GM19395 (cell line): Measurements from ENCODE around the gene USP24.

Experiments used
- ATAC-seq: cut with Tn5 transposase; IDR thresholded peaks from one replicate; pipeline ENCODE4 v1.9.1; 2021; ENCODE audit warnings: mild to moderate bottlenecking, moderate library complexity; ENCODE audit not compliant: unreplicated experiment

USP24 gene

DNA sequence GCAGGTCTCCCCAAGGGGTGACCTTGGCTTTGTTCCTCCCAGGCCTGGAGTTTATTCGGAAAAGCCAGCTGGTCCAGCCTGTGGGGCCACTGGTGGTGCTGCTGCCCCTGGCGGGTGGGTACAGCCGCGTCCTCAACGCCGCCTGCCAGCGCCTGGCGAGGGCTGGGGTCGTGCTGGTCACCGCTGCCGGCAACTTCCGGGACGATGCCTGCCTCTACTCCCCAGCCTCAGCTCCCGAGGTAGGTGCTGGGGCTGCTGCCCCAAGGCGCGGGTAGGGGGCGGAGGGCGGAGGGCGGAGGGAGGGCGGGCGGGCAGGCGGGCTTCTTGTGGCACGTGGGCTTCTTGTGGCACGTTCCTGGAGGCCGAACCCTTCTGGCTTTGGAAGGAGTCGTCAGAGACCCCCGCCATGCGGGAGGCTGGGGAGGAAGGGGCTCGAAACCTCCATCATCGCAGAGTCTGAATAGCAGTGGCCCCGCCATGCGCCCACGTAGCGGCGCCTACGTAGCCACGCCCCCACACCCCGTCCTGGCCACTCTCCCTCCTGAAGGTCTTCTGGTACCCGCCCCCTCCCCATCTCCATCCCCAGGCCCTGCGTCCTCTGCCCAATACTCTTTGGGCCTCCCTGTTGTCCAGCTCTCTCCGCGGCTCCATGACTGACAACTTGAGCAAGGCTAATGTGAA lies 159.1 kb downstream of the USP24 start:
- no peak for ATAC-seq

- no peak for ATAC-seq
These were observed 159.9 kb downstream of the USP24 start for GRCh38 chr1:55055084-55055882.

- no peak for ATAC-seq
These were observed 160.8 kb downstream of the USP24 start for GRCh38 chr1:55054396-55054795.

GRCh38 chr1:55053265-55053954 lies 161.8 kb downstream of the USP24 start:
- no peak for ATAC-seq

GRCh38 chr1:55052221-55053142 lies 162.7 kb downstream of the USP24 start:
- no peak for ATAC-seq

DNA sequence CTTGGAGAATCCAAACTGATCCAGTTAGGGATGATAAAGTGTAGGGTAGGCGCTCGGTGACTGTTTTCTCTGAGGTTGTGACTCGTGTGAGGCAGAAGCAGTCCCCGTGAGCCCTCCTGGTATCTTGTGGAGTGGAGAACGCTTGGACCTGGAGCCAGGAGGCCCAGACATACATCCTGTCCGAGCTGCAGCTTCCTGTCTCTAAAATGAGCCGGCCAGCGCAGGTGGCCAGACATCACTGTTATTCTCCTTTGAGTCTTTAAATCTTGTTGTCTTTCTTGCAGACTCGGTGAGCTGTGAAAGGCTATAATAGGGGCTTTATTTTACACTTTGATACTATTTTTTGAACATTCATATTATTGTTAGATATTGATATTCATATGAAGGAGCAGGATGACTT lies 163.5 kb downstream of the USP24 start:
- ATAC-seq: no peak

DNA sequence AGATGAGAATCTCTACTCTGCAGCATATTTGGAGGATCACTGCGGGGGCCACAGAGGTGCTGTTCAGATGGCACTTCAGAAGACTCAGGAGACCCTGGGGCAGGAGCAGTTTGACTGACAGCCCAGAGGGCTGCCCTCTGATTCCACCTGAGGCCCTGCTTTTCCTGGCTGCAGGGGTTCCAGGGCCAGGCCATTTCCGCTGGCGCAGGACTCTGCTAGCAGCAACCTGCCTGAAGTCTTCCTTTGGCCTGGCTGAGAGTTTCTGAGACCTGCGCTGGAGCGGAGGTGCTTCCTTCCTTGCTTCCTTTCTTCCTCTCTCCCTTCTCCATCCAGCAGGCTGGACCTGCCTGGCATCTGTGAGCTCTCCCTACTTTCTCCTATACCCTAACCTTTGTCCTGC lies 164.0 kb downstream of the USP24 start:
- no peak for ATAC-seq

DNA sequence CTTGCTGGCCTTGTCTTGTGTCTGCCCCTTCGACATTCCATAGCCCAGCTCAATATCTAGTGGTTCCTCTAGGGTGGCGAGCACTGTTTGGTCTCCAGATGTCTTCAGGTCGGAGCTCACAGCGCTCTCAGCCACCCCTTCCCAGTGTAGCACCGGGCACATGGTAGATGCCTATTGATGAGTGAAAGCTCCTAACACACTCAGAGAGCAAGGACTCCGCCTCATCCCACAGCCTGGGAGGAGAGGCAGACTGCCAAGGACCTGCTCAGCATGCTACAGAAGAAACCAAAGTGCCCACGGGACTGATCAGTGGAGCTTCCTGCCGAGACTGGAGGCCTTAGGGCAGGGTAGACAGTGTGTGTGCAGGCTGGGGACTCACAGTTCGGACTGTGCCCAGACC lies 164.9 kb downstream of the USP24 start:
- no peak for ATAC-seq

DNA sequence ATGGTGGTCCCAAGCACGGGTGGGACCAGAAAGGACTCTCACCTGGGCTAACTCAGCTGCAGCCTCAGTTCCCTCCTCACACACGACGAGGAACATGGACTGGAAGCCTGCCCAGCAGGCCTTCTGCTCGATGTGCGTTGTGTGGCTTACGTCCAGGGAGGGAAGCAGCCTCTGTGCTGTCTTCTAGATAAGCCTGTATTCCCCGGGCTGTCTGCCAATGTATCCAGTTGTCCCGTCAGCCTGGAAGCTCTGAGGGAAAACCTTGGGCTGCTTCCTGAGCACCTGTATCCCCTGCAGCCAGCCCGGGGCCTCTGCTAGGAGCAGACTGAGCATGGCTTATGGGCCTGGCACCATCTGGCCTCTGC lies 165.3 kb downstream of the USP24 start:
- ATAC-seq: no peak

DNA sequence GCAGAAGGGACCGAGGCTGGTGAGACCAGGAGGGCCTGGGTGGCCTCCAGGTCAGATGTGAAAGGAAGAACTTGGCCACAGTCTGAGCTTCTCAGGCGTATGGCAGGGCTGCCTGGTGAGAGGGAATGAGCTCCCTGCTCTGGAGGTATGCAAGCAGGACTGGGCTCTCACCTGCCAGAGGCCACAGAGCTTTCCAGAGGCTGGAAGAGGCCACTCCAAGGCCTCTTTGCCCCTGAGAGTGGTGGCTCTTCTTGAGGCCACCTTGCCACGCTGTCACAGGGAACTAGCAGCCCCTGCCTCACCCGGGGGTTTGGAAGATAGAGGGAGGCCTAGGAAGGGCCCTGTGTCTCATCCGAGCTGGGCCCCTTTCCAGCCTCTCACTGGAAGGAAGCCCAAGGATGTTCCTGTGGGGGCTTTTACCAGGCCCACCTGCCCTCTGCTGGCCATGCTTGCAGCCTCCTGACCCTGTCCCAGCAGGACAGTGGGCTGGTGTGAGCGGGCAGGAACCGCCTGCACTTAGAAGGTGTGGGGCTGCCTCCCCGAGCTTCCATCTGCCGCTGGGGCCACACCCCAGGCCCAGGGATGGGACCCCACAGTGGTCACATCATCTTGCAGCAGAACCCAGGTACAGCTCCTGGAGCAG lies 165.8 kb downstream of the USP24 start:
- ATAC-seq: no peak

- ATAC-seq: no peak
These were observed 166.5 kb downstream of the USP24 start for GRCh38 chr1:55048453-55049270.

DNA sequence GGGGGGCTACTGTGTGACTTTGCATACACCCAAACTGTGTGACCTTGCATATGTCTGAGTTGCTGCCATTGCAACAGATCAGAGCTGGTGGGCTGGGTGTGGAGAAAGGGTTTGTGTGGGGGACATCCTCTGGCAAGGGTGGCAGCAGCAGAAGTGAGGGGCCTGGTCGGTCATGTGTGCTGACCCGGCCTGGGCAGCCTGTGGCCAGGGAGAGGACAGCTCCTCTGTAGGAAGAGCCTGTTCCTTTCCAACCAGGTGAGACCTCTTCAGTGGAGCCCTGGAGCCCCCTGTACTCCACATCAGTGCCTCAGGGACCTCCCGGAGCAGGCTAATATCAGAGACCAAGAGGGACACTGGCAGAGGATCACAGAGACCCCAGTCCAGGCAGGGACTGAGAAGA lies 167.6 kb downstream of the USP24 start:
- no peak for ATAC-seq

GRCh38 chr1:55046871-55047270 lies 168.3 kb downstream of the USP24 start:
- no peak for ATAC-seq

GRCh38 chr1:55045430-55045829 lies 169.7 kb downstream of the USP24 start:
- no peak for ATAC-seq

- ATAC-seq: no peak
These were observed 170.4 kb downstream of the USP24 start for GRCh38 chr1:55044617-55045397.

GRCh38 chr1:55043726-55044125 lies 171.4 kb downstream of the USP24 start:
- ATAC-seq: no peak

GRCh38 chr1:55043011-55043410 lies 172.2 kb downstream of the USP24 start:
- ATAC-seq: no peak

GRCh38 chr1:55041613-55042012 lies 173.6 kb downstream of the USP24 start:
- no peak for ATAC-seq
